Stimulated activated naive CD4-positive, alpha-beta T cell (primary cell): ENCODE data around the gene SERINC5.
A peak's percentile ranks its signal among the peaks of the same experiment; 100 is the strongest.
"Not testable (repeated sequence)": the region's sequence is repeated elsewhere in the genome, so short reads cannot be mapped to it uniquely, and the experiment has no call there.

Experiments used
- DNase-seq, 6 experiments: peaks; one replicate each; lab custom pipeline; 2025; lab: John Stamatoyannopoulos, UW

Gene SERINC5

DNA sequence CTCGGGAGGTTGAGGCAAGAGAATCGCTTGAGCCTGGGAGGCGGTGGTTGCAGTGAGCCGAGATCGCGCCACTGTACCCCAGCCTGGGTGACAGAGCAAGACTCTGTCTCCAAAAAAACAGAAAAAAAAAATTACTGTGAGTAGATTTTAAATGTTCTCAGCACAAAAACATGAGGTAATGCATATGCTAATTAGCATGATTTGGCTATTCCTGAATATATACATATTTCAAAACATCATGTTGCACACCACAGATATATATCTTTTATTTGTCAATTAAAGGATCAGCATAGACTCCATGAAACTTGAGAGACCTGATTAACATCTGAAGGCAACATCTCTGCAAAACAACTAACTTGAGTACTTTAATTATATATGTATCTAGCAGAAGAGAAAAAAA, 117.4 kb downstream of the SERINC5 start:
- DNase-seq, result no peak

- peak in 1 of 6 experiments; percentile 22 for DNase-seq
These were observed 119.0 kb downstream of the SERINC5 start for GRCh38 chr5:80136798-80137197.

DNA sequence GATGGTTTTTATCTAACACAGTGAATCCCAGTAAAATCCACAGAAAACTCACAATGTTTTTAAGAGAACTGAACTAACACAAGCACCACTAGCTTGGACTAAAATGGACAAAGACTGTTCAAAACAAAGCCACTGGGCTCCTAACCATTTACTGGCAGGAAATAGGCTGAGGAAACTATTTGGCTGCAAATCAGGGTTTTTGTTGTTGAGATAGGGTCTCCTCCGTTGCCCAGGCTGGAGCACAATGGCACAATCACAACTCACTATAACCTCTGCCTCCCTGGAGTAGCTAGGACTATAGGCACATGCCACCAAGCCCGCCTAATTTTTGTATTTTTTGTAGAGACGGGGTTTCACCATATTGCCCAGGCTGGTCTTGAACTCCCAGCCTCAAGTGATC, 121.0 kb downstream of the SERINC5 start:
- no peak for DNase-seq

GRCh38 chr5:80129146-80129545, 126.7 kb downstream of the SERINC5 start:
- no peak for DNase-seq

- no peak for DNase-seq
These were observed 127.7 kb downstream of the SERINC5 start for GRCh38 chr5:80128141-80128540.

DNA sequence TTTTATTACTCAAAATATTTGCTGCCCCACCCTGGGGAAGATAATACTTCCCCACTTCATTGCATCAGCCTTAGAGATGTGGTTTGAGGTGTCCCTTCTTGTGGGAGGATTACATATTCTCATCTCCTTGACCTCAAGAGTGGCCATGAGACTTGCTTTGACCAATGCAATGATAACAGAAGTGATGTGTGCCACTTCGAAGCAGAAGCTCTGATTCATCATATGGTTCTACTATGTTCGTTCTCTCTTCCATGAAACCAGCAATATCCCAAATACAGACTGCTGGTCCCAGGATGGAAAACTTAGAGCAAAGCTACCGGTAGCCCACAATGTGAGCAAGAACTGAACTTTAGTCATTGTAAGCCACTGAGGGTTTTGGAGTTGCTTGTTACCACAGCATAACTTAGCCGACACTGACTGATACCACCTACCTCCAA, 128.7 kb downstream of the SERINC5 start:
- DNase-seq, result no peak

DNA sequence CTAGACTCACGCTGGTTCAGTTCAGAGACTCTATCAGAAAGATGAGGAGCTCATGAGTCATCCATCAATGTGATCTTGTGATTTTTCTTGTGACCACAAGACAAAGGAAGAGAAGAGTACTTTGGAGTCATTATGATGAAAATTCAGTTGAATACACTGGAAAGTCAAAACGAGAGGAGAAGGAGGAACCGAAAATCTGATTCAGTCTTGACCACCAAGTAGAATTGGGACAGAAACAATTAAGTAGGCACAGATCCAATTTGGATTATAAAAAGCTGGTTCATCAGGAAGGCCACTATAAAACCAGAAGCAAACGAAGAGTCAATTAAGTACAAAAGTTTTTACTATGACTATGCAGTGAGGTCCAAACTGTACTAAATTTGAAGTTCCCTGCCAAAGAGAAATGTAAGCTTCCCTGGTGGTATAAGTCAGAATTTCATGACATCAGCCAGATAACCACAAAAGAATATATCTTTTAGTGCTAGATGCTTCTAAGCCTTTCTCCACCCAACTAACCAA, 129.8 kb downstream of the SERINC5 start:
- peak in 1 of 6 experiments; percentile 13 for DNase-seq

GRCh38 chr5:80125022-80125961, 130.6 kb downstream of the SERINC5 start:
- no peak for DNase-seq

GRCh38 chr5:80124121-80124918, 131.5 kb downstream of the SERINC5 start:
- no peak for DNase-seq

DNA sequence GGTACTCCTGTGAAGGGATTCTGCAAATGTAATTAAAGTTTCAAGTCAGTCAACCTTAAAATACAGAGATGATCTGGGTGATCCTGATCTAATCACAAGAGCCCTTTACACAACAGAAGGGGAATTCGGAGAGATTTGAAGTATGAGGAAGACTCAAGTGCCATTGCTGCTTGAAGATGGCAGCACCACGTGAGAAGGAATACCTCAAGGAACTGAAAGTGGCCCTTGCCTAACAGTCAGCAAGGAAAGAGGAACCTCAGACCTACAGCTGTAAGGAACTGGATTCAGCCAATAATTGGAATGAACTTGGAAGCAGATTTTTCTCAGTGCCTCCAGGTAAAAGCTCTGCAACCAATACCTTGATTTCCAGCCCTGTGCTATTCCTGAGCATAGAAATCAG, 133.3 kb downstream of the SERINC5 start:
- DNase-seq, result no peak

GRCh38 chr5:80119372-80119771, 136.5 kb downstream of the SERINC5 start:
- DNase-seq, result no peak

DNA sequence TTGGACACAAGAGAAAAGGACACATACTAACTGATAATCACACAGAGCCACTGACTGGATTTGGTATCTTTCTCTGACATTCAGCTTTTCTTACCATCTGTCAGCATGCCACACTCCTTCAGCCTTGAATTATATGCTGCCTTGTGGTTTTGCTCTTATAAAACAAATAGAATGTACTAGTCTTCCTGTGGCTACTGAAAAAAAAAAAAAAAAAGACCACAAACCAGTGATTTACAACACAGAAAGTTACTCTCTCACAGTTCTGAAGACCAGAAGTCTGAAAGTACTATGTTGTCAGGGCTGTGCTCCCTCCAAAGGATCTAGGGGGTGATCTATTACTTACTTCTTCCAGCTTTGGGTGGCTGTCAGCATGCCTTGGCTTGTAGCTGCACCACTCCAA, 138.4 kb downstream of the SERINC5 start:
- DNase-seq, result no peak

GRCh38 chr5:80116465-80116864, 139.4 kb downstream of the SERINC5 start:
- DNase-seq, result no peak

DNA sequence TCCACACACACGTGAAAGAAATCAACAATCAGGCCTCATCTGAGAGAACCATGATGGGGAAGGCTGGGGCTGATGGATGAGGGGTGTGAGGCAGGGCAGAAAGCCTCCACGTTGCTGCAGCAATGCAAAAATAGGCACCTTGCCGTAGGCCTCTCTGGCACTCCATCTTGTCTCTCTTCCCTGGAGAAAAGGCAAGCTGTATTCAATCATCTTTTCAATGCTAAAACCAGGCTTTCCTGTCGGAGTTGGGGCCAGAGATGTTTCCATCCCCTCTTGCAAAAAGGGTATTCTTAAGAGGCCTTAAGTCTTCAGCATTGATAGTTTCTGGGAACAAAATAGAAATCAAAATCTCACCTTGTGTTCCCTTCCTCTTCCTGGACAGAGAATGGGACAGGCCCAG, 139.8 kb downstream of the SERINC5 start:
- no peak for DNase-seq

DNA sequence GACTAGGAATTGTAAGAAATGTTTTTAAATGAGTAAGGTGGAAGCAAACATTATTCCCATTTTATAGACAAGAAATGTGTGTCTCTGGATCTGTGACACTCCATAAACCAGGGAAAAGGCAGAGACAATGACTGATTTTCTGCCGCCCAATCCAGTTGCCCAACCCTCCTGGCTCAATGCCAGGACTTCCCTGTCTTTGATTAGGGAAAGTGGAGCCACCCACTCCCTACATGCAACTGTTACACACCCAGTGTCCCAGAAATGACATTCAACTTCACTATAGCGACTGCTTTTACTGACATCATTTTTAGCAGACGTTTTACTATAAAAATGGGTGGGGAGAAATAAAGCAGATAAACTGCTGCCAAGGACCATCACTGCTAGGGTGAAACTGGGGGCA, 141.0 kb downstream of the SERINC5 start:
- no peak for DNase-seq

GRCh38 chr5:80111376-80111990, 144.4 kb downstream of the SERINC5 start:
- DNase-seq, result not testable (repeated sequence)

GRCh38 chr5:80109646-80110478, 146.0 kb downstream of the SERINC5 start:
- DNase-seq, result no peak

DNA sequence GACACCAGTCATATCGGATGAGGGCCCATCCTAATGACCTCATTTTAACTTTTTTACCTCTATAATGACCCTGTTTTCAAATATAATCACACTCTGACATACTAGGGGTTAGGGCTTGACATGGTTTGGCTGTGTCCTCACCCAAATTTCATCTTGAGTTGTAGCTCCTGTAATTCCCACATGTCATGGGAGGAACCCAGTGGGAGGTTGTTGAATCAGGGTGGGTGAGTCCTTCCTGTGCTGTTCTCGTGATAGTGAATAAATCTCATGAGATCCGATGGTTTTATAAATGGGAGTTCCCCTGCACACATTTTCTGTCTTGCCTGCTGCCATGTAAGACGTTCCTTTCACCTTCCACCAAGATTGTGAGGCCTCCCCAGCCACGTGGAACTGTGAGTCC, 148.9 kb downstream of the SERINC5 start:
- no peak for DNase-seq

- DNase-seq, result no peak
These were observed 150.0 kb downstream of the SERINC5 start for GRCh38 chr5:80105698-80106439.

- DNase-seq, result no peak
These were observed 152.5 kb downstream of the SERINC5 start for GRCh38 chr5:80103371-80103770.

DNA sequence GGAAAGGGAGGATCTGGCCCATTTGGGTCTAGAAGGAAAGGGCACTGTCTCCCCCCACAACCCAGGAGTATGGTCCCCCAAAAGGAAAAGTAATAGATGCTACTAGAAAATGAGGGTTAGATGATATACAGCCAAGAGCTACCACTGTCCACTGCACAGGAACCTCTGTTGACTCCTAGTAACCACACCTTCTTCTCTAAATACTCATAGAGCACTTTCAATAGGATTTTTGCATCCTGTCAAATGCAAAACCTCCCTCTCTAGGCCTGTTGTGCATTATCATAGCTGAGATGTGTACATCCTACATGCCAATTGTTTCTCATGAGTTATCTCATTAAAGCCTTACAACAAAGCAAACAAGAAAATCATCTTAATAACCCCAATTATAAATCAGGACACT, 153.9 kb downstream of the SERINC5 start:
- no peak for DNase-seq
